ENCODE measurements around the gene GNG7.

DNA sequence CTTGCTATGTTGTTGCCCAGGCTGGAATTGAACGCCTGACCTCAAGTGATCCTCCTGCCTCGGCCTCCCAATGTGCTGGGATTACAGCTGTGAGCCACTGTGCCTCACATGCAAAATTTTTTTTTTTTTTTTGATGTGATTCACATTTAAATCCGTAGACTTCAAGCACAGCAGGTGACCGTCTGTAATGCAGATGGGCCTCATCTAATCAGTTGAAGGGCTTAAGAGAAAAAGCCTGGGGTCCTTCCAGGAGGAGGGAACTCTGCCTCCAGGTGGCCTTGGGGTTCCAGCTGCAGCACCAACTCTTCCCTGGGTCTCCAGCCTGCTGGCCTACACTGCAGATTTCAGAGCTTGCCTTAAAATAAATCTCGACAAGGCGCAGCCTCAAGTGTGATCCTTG is 183.0 kb downstream of the GNG7 start:
- TF ChIP-seq, protein P1, sequence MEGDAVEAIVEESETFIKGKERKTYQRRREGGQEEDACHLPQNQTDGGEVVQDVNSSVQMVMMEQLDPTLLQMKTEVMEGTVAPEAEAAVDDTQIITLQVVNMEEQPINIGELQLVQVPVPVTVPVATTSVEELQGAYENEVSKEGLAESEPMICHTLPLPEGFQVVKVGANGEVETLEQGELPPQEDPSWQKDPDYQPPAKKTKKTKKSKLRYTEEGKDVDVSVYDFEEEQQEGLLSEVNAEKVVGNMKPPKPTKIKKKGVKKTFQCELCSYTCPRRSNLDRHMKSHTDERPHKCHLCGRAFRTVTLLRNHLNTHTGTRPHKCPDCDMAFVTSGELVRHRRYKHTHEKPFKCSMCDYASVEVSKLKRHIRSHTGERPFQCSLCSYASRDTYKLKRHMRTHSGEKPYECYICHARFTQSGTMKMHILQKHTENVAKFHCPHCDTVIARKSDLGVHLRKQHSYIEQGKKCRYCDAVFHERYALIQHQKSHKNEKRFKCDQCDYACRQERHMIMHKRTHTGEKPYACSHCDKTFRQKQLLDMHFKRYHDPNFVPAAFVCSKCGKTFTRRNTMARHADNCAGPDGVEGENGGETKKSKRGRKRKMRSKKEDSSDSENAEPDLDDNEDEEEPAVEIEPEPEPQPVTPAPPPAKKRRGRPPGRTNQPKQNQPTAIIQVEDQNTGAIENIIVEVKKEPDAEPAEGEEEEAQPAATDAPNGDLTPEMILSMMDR (IDR thresholded peaks at IDR 0.05): no peak
- no peak for TF ChIP-seq POLR2AphosphoS5 (IDR thresholded peaks at IDR 0.05)
- no peak for TF ChIP-seq POLR2A (IDR thresholded peaks at IDR 0.05)
- TF ChIP-seq EP300 (IDR thresholded peaks at IDR 0.05): no peak
